MM.1S (cell line): Measurements from ENCODE around the gene DNAJC30.

ENCODE experiments used
- DNase-seq: peaks from one replicate; pipeline ENCODE4 v3.0.0-alpha.2; 2015
- H2AFZ ChIP-seq: fragments of 300-600 bp; sonication (generic); 2 replicates; pipeline ENCODE4 v1.6.0; 2016; ENCODE audit warnings: antibody characterized with exemption, low read length
- H3F3A ChIP-seq: fragments of 300-600 bp; sonication (generic); 2 replicates; pipeline ENCODE4 v1.6.1; 2016; ENCODE audit warnings: mild to moderate bottlenecking, antibody characterized with exemption, low read length, moderate library complexity, mixed read lengths; ENCODE audit not compliant: insufficient read depth
- H3K27ac ChIP-seq: fragments of 300-600 bp; sonication (generic); 2 replicates; pipeline ENCODE4 v1.5.1; 2016; ENCODE audit warnings: mild to moderate bottlenecking, low read length
- H3K27me3 ChIP-seq: fragments of 300-600 bp; sonication (generic); replicated peaks from 2 replicates; pipeline ENCODE4 v1.6.0; 2016; ENCODE audit warnings: low read length; ENCODE audit not compliant: insufficient read depth
- H3K36me3 ChIP-seq: fragments of 300-600 bp; sonication (generic); replicated peaks from 2 replicates; pipeline ENCODE4 v1.6.1; 2016; ENCODE audit warnings: mild to moderate bottlenecking, low read length, mixed read lengths; ENCODE audit not compliant: insufficient read depth
- H3K4me1 ChIP-seq: fragments of 300-600 bp; sonication (generic); 2 replicates; pipeline ENCODE4 v1.6.1; 2016; ENCODE audit warnings: low read length, mixed read lengths
- H3K4me2 ChIP-seq: fragments of 300-600 bp; sonication (generic); 2 replicates; pipeline ENCODE4 v1.6.0; 2016; ENCODE audit warnings: low read depth, low read length
- H3K4me3 ChIP-seq: fragments of 300-600 bp; sonication (generic); 2 replicates; pipeline ENCODE4 v1.5.1; 2016; ENCODE audit warnings: low read length, mixed read lengths
- H3K79me2 ChIP-seq: fragments of 300-600 bp; sonication (generic); 2 replicates; pipeline ENCODE4 v1.6.1; 2016; ENCODE audit warnings: mixed run types, low read length, mixed read lengths
- H3K9ac ChIP-seq: fragments of 300-600 bp; sonication (generic); 2 replicates; pipeline ENCODE4 v1.6.1; 2016; ENCODE audit warnings: low read length, mixed read lengths
- H3K9me2 ChIP-seq: fragments of 300-600 bp; sonication (generic); replicated peaks from 2 replicates; pipeline ENCODE4 v1.6.1; 2016; ENCODE audit warnings: mild to moderate bottlenecking, low read length, mixed read lengths; ENCODE audit not compliant: insufficient read depth
- H3K9me3 ChIP-seq: fragments of 300-600 bp; sonication (generic); replicated peaks from 2 replicates; pipeline ENCODE4 v1.6.1; 2016; ENCODE audit warnings: mild to moderate bottlenecking, low read length, mixed read lengths; ENCODE audit not compliant: insufficient read depth
- H4K20me1 ChIP-seq: fragments of 300-600 bp; sonication (generic); 2 replicates; pipeline ENCODE4 v1.6.1; 2016; ENCODE audit warnings: mild to moderate bottlenecking, low read length, moderate library complexity, mixed read lengths; ENCODE audit not compliant: insufficient read depth
- CTCF ChIP-seq: fragments of 300-600 bp; sonication (generic); IDR thresholded peaks from 2 replicates; pipeline ENCODE4 v1.5.1; 2016; ENCODE audit warnings: antibody characterized with exemption, low read length, mixed read lengths
- EZH2 ChIP-seq: fragments of 300-600 bp; sonication (generic); optimal IDR thresholded peaks from 2 replicates; pipeline ENCODE3; 2017; ENCODE audit warnings: low read depth, mild to moderate bottlenecking, antibody characterized with exemption, low read length, mixed read lengths
- EZH2phosphoT487 ChIP-seq: fragments of 300-600 bp; sonication (generic); IDR thresholded peaks from 2 replicates; pipeline ENCODE4 v1.6.1; 2018; ENCODE audit warnings: antibody characterized with exemption, low read length

DNAJC30 gene

GRCh38 chr7:73700069-73700423 is 16.8 kb upstream of the DNAJC30 start:
- no peak for DNase-seq
- Histone ChIP-seq H3F3A (no peaks in the 10 kb centered on the region; the same call in 1 of the 2 replicates), H2AFZ (no peak overlapping the region), H3K9ac (no peak overlapping the region), H3K27ac (no peak overlapping the region), H3K4me2 (no peak overlapping the region), H4K20me1 (no peaks in the 10 kb centered on the region; the same call in 1 of the 2 replicates), H3K4me1 (no peaks in the 10 kb centered on the region), H3K36me3 (no peaks in the 10 kb centered on the region; the same call in 1 of the 2 replicates), H3K4me3 (no peak overlapping the region), H3K9me3 (no peaks in the 10 kb centered on the region), H3K27me3 (no peaks in the 10 kb centered on the region), H3K79me2 (no peaks in the 10 kb centered on the region), H3K9me2 (no peaks in the 10 kb centered on the region)
- TF ChIP-seq EZH2, result no peak
- TF ChIP-seq EZH2phosphoT487, result no peak
- TF ChIP-seq CTCF, result no peak

- H3K4me1 ChIP-seq, result no peaks in the 10 kb centered on the region
- no peaks in the 10 kb centered on the region for H3K79me2 ChIP-seq
- no peaks in the 10 kb centered on the region for H3K27me3 ChIP-seq
- no peak overlapping the region for H3K4me2 ChIP-seq
- H3K27ac ChIP-seq, result no peak overlapping the region
- no peak overlapping the region for H2AFZ ChIP-seq
- H3K9me2 ChIP-seq, result no peaks in the 10 kb centered on the region
- no peak overlapping the region for H3K4me3 ChIP-seq
- no peaks in the 10 kb centered on the region; the same call in 1 of the 2 replicates for H4K20me1 ChIP-seq
- no peaks in the 10 kb centered on the region; the same call in 1 of the 2 replicates for H3F3A ChIP-seq
- H3K9me3 ChIP-seq, result no peaks in the 10 kb centered on the region
- H3K36me3 ChIP-seq, result no peaks in the 10 kb centered on the region; the same call in 1 of the 2 replicates
- TF ChIP-seq CTCF (no peak), EZH2phosphoT487 (no peak), EZH2 (no peak)
- no peak overlapping the region for H3K9ac ChIP-seq
- DNase-seq, result no peak
Measured at GRCh38 chr7:73699370-73700068, 16.3 kb upstream of the DNAJC30 start.

GRCh38 chr7:73698410-73698809 is 15.2 kb upstream of the DNAJC30 start:
- no peaks in the 10 kb centered on the region; the same call in 1 of the 2 replicates for H3K36me3 ChIP-seq
- no peaks in the 10 kb centered on the region for H3K4me1 ChIP-seq
- H3K27ac ChIP-seq, result no peak overlapping the region

More at GRCh38 chr7:73698410-73698809, 15.2 kb upstream of the DNAJC30 start:
- Histone ChIP-seq H3F3A (no peaks in the 10 kb centered on the region; the same call in 1 of the 2 replicates), H3K9me2 (no peaks in the 10 kb centered on the region), H3K27me3 (no peaks in the 10 kb centered on the region), H3K4me2 (no peak overlapping the region), H3K4me3 (no peak overlapping the region), H3K9me3 (no peaks in the 10 kb centered on the region), H3K9ac (no peak overlapping the region), H3K79me2 (no peaks in the 10 kb centered on the region), H2AFZ (no peak overlapping the region), H4K20me1 (no peaks in the 10 kb centered on the region; the same call in 1 of the 2 replicates)
- no peak for DNase-seq
- no peak for TF ChIP-seq CTCF
- no peak for TF ChIP-seq EZH2phosphoT487
- no peak for TF ChIP-seq EZH2
